Measurements from ENCODE around the gene EPC1.
"Not testable (repeated sequence)": the region's sequence is repeated elsewhere in the genome, so short reads cannot be mapped to it uniquely, and the experiment has no call there.

Gene EPC1

DNA sequence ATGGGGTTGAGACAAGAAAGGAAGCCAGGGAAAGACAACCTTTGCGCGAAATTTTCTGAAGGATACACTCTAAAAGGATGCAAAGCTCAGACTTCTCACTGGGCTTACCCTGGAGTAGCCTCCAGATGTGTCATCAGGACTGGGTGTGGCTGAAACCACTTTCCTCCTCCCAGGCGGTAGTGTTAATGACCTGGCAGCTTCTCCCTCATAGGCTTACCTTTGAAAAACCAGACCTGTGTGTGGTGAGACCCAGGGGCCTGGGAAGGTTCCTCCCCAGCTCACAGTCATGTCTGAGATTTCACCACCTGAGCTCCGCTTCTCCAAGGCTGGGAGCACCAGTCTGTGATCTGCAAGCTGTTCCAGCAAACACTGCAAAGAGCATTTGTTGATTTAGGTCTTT, 93.7 kb downstream of the EPC1 start:
- Histone ChIP-seq H3K27me3 (ENCODE audit: insufficient read depth, low read length, poor library complexity, severe bottlenecking) (no peaks in the 10 kb centered on the region), H3F3A (ENCODE audit: low read depth) (no peaks in the 10 kb centered on the region), H3K4me3 (ENCODE audit: low read length, poor library complexity, severe bottlenecking) (no peak overlapping the region), H3K9me2 (replicated peaks; ENCODE audit: low read depth, low read length) (no peaks in the 10 kb centered on the region), H3K4me2 (ENCODE audit: low read depth, low read length, poor library complexity, severe bottlenecking) (no peak overlapping the region), H3K9me3 (ENCODE audit: insufficient read depth, low read depth, low read length) (no peaks in the 10 kb centered on the region), H3K36me3 (ENCODE audit: insufficient read depth, low read length) (no peaks in the 10 kb centered on the region), H2AFZ (ENCODE audit: low read length) (no peak overlapping the region), H3K79me2 (ENCODE audit: insufficient read depth, low read length) (no peaks in the 10 kb centered on the region), H4K20me1 (ENCODE audit: insufficient read depth, low read length, poor library complexity, severe bottlenecking) (no peaks in the 10 kb centered on the region), H3K4me1 (ENCODE audit: insufficient read depth, low read length, poor library complexity, severe bottlenecking) (no peaks in the 10 kb centered on the region), H3K9ac (ENCODE audit: low read depth, low read length, poor library complexity, severe bottlenecking) (no peak overlapping the region)
- TF ChIP-seq, protein P1, sequence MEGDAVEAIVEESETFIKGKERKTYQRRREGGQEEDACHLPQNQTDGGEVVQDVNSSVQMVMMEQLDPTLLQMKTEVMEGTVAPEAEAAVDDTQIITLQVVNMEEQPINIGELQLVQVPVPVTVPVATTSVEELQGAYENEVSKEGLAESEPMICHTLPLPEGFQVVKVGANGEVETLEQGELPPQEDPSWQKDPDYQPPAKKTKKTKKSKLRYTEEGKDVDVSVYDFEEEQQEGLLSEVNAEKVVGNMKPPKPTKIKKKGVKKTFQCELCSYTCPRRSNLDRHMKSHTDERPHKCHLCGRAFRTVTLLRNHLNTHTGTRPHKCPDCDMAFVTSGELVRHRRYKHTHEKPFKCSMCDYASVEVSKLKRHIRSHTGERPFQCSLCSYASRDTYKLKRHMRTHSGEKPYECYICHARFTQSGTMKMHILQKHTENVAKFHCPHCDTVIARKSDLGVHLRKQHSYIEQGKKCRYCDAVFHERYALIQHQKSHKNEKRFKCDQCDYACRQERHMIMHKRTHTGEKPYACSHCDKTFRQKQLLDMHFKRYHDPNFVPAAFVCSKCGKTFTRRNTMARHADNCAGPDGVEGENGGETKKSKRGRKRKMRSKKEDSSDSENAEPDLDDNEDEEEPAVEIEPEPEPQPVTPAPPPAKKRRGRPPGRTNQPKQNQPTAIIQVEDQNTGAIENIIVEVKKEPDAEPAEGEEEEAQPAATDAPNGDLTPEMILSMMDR (conservative IDR thresholded peaks at IDR 0.05; ENCODE audit: low read length): no peak
- no peak for TF ChIP-seq EZH2phosphoT487 (IDR thresholded peaks at IDR 0.05; ENCODE audit: borderline replicate concordance)

- not testable (repeated sequence) for H3K4me2 ChIP-seq (ENCODE audit: low read depth, low read length, poor library complexity, severe bottlenecking); H3K9me3 ChIP-seq (ENCODE audit: insufficient read depth, low read depth, low read length); H2AFZ ChIP-seq (ENCODE audit: low read length)
These were observed 96.5 kb downstream of the EPC1 start for GRCh38 chr10:32250489-32250888.

DNA sequence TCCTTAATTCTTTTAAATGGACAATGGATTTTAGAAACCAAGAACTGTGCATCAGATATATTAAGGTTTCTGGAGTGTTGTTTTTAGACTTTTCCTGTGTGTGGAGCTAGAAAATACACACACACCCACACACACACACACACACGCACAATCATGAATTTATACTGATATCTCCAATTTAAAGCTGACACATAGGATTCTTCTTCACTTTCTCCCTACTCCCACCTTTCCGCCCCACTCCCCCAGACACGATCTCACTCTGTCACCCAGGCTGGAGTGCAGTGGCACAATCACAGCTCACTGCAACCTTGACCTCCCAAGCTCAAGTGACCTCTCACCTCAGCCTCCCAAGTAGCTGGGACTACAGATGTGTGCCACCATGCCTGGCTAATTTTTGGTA, 100.3 kb downstream of the EPC1 start:
- Histone ChIP-seq H3K4me2 (ENCODE audit: low read depth, low read length, poor library complexity, severe bottlenecking) (no peak overlapping the region), H3K9me3 (ENCODE audit: insufficient read depth, low read depth, low read length) (no peaks in the 10 kb centered on the region), H2AFZ (ENCODE audit: low read length) (no peak overlapping the region), H3K9me2 (replicated peaks; ENCODE audit: low read depth, low read length) (no peaks in the 10 kb centered on the region), H3K79me2 (ENCODE audit: insufficient read depth, low read length) (no peaks in the 10 kb centered on the region), H4K20me1 (ENCODE audit: insufficient read depth, low read length, poor library complexity, severe bottlenecking) (no peaks in the 10 kb centered on the region), H3F3A (ENCODE audit: low read depth) (no peaks in the 10 kb centered on the region), H3K36me3 (ENCODE audit: insufficient read depth, low read length) (no peaks in the 10 kb centered on the region), H3K4me1 (ENCODE audit: insufficient read depth, low read length, poor library complexity, severe bottlenecking) (no peaks in the 10 kb centered on the region), H3K4me3 (ENCODE audit: low read length, poor library complexity, severe bottlenecking) (no peak overlapping the region), H3K27me3 (ENCODE audit: insufficient read depth, low read length, poor library complexity, severe bottlenecking) (no peaks in the 10 kb centered on the region), H3K9ac (ENCODE audit: low read depth, low read length, poor library complexity, severe bottlenecking) (no peak overlapping the region)
- TF ChIP-seq, protein P1 (conservative IDR thresholded peaks at IDR 0.05; ENCODE audit: low read length): no peak
- TF ChIP-seq EZH2phosphoT487 (IDR thresholded peaks at IDR 0.05; ENCODE audit: borderline replicate concordance): no peak

More at GRCh38 chr10:32250489-32250888, 96.5 kb downstream of the EPC1 start:
- not testable (repeated sequence) for H3K79me2 ChIP-seq (ENCODE audit: insufficient read depth, low read length); H4K20me1 ChIP-seq (ENCODE audit: insufficient read depth, low read length, poor library complexity, severe bottlenecking); H3K9ac ChIP-seq (ENCODE audit: low read depth, low read length, poor library complexity, severe bottlenecking); H3F3A ChIP-seq (ENCODE audit: low read depth); H3K27me3 ChIP-seq (ENCODE audit: insufficient read depth, low read length, poor library complexity, severe bottlenecking); H3K4me1 ChIP-seq (ENCODE audit: insufficient read depth, low read length, poor library complexity, severe bottlenecking); H3K36me3 ChIP-seq (ENCODE audit: insufficient read depth, low read length); H3K9me2 ChIP-seq (replicated peaks; ENCODE audit: low read depth, low read length); H3K4me3 ChIP-seq (ENCODE audit: low read length, poor library complexity, severe bottlenecking)

DNA sequence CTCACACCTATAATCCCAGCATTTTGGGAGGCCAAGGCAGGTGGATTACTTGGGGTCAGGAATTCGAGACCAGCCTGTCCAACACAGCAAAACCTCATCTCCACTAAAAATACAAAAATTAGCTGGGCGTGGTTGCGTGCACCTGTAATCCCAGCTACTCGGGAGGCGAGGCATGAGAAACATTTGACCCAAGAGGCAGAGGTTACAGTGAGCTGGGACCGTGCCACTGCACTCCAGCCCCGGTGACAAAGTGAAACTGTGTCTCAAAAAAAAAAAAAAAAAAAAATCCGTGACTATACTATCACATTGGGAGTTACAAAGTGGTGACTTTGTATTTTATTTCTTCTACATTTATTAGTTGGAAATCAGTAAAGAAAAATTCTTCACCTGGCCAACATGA, 101.2 kb downstream of the EPC1 start:
- no peaks in the 10 kb centered on the region for H3K9me3 ChIP-seq (ENCODE audit: insufficient read depth, low read depth, low read length)
- no peak overlapping the region for H2AFZ ChIP-seq (ENCODE audit: low read length)
- H3K36me3 ChIP-seq (ENCODE audit: insufficient read depth, low read length): no peaks in the 10 kb centered on the region
- no peaks in the 10 kb centered on the region for H3K79me2 ChIP-seq (ENCODE audit: insufficient read depth, low read length)
- H3K4me2 ChIP-seq (ENCODE audit: low read depth, low read length, poor library complexity, severe bottlenecking): no peak overlapping the region
- no peaks in the 10 kb centered on the region for H3K9me2 ChIP-seq (replicated peaks; ENCODE audit: low read depth, low read length)
- no peaks in the 10 kb centered on the region for H3K4me1 ChIP-seq (ENCODE audit: insufficient read depth, low read length, poor library complexity, severe bottlenecking)
- H3K27me3 ChIP-seq (ENCODE audit: insufficient read depth, low read length, poor library complexity, severe bottlenecking): no peaks in the 10 kb centered on the region
- TF ChIP-seq EZH2phosphoT487 (IDR thresholded peaks at IDR 0.05; ENCODE audit: borderline replicate concordance): no peak
- TF ChIP-seq, protein P1 (conservative IDR thresholded peaks at IDR 0.05; ENCODE audit: low read length): no peak
- H3F3A ChIP-seq (ENCODE audit: low read depth): no peaks in the 10 kb centered on the region
- H3K4me3 ChIP-seq (ENCODE audit: low read length, poor library complexity, severe bottlenecking): no peak overlapping the region
- no peak overlapping the region for H3K9ac ChIP-seq (ENCODE audit: low read depth, low read length, poor library complexity, severe bottlenecking)
- H4K20me1 ChIP-seq (ENCODE audit: insufficient read depth, low read length, poor library complexity, severe bottlenecking): no peaks in the 10 kb centered on the region

Data from Loucy (cell line).